Measurements from ENCODE around the gene CHMP4B. TPM values are rescaled to one million over a fixed set of nuclear protein-coding genes. Genes with fewer than 3 reads are reported as not detected.

The CHMP4B gene
- total RNA-seq, 1 donor from 2014 or later = 104 TPM

DNA sequence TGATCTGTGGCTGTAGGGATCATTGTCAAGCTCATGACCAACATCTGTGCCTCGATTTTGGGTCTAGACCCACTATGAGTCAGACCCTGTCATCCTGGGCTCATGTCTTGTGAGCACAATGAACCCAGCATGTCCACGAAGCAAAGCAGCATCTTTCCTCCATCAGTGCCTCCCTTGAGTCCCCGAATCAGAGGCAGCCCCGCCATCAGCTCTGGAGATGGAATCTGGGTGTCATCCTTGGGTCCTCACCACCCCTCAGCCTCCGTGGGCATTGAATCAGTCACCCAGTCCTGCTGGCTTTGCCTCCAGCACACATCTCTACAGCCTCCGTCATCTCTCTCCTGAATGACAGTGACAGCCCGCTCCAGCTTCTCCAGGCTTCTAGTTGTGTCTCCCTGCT is 56.9 kb downstream of the CHMP4B start:
- H3K27ac ChIP-seq (replicated peaks) = no peak overlapping the region
- no peak for DNase-seq
- TF ChIP-seq, protein P1, sequence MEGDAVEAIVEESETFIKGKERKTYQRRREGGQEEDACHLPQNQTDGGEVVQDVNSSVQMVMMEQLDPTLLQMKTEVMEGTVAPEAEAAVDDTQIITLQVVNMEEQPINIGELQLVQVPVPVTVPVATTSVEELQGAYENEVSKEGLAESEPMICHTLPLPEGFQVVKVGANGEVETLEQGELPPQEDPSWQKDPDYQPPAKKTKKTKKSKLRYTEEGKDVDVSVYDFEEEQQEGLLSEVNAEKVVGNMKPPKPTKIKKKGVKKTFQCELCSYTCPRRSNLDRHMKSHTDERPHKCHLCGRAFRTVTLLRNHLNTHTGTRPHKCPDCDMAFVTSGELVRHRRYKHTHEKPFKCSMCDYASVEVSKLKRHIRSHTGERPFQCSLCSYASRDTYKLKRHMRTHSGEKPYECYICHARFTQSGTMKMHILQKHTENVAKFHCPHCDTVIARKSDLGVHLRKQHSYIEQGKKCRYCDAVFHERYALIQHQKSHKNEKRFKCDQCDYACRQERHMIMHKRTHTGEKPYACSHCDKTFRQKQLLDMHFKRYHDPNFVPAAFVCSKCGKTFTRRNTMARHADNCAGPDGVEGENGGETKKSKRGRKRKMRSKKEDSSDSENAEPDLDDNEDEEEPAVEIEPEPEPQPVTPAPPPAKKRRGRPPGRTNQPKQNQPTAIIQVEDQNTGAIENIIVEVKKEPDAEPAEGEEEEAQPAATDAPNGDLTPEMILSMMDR (IDR thresholded peaks at IDR 0.05; ENCODE audit: borderline replicate concordance) = no peak
- H3K4me3 ChIP-seq = no peak overlapping the region
- no peaks in the 10 kb centered on the region for H3K27me3 ChIP-seq (ENCODE audit: low read depth)
- H3K9me3 ChIP-seq (replicated peaks) = no peaks in the 10 kb centered on the region
- intact Hi-C loops (cut with micrococcal nuclease) = no loop called here
- H3K4me1 ChIP-seq = peaks cover 1% of the 10 kb centered on the region
- no peaks in the 10 kb centered on the region for H3K36me3 ChIP-seq

DNA sequence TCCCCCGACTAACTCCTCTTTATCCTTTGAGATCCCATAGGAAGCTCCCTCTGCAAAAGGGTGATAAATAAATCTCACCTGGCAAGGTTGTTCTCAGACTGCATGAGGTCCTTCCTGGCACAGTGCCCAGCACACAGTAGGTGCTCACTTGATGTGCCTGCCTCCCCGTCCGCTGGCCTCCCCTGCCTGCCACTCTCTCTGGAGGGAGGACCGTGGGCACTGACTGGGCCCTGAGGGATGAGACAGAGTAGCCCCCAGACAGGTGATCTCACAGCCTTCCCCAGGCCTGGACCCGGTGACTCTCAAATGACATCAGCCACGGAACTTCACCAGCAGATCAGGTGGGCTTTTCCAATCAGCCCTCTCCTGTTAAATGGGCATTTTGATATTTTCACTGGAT is 57.4 kb downstream of the CHMP4B start:
- Histone ChIP-seq H3K27me3 (ENCODE audit: low read depth) (no peaks in the 10 kb centered on the region), H3K27ac (replicated peaks) (no peak overlapping the region), H3K36me3 (no peaks in the 10 kb centered on the region), H3K4me1 (no peaks in the 10 kb centered on the region), H3K4me3 (no peak overlapping the region), H3K9me3 (replicated peaks) (no peaks in the 10 kb centered on the region)
- DNase-seq = no peak
- intact Hi-C loops (cut with micrococcal nuclease) = no loop called here
- TF ChIP-seq, protein P1 (IDR thresholded peaks at IDR 0.05; ENCODE audit: borderline replicate concordance) = no peak

DNA sequence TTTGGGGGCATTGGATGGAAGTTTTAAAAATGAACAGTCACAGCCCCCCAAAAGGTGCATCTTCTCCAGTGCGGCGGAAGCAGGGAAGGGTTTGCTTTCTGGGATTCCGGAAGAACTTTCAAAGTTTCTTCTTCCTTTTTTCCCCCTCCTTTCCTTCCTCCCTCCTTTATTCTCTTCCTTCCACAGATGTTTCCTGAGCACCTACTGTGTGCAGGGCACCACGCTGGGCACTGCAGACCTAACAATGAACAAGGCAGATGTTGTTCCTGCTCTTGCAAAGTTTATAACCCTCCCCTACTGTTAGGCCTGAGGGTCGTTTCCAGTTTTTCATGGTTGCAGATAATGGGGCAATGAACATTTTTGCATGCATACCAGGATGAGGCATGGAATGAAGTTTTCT is 58.1 kb downstream of the CHMP4B start:
- Histone ChIP-seq H3K9me3 (replicated peaks) (no peaks in the 10 kb centered on the region), H3K36me3 (no peaks in the 10 kb centered on the region), H3K4me1 (no peaks in the 10 kb centered on the region), H3K27ac (replicated peaks) (no peak overlapping the region), H3K27me3 (ENCODE audit: low read depth) (no peaks in the 10 kb centered on the region), H3K4me3 (no peak overlapping the region)
- TF ChIP-seq, protein P1 (IDR thresholded peaks at IDR 0.05; ENCODE audit: borderline replicate concordance) = no peak
- no peak for DNase-seq
- intact Hi-C loops (cut with micrococcal nuclease) = no loop called here

DNA sequence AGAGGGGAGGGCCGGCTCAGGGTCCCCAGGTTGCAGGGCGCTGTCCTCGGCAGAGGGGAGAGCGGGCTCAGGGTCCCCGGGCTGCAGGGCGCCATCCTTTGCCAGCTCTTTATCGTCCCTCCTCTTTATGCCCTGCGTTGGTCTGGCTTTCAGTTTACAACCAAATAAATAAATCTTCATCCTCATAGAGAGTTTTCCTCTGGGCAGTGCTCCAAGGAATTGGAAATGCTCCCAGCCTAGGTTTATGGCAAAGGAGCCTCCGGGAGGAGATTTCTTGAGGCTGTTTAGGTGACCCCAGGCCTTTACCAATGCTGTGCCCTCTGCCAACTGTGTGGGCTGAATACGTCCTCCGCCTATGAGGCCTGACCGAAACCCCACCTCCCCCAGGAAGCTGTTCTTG is 60.2 kb downstream of the CHMP4B start:
- no peak overlapping the region for H3K4me3 ChIP-seq
- intact Hi-C loops (cut with micrococcal nuclease) = no loop called here
- H3K4me1 ChIP-seq = no peaks in the 10 kb centered on the region
- TF ChIP-seq, protein P1 (IDR thresholded peaks at IDR 0.05; ENCODE audit: borderline replicate concordance) = no peak
- H3K9me3 ChIP-seq (replicated peaks) = no peaks in the 10 kb centered on the region
- H3K27me3 ChIP-seq (ENCODE audit: low read depth) = no peaks in the 10 kb centered on the region
- no peak for DNase-seq
- no peaks in the 10 kb centered on the region for H3K36me3 ChIP-seq
- no peak overlapping the region for H3K27ac ChIP-seq (replicated peaks)

DNA sequence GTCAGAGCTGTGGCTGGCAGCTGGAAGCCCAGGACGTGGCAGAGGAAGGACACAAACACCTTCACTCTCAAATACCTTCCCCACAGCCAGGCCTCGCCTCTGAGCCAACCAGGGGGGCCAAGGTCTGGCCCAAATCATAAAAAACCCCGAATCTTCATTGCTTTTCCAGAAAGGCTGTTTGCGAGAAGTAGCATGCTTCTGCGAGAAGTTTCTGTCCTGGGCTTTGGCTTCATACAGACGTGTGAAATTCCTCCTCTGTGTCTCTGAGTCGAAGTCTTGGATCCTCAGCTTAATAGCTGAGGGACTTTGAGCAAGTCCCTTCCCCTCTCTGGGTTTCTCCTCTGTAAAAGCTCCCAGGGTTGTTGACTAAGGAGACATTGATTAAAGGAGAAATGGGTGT is 63.0 kb downstream of the CHMP4B start:
- Histone ChIP-seq H3K4me1 (no peaks in the 10 kb centered on the region), H3K27ac (replicated peaks) (no peak overlapping the region), H3K27me3 (ENCODE audit: low read depth) (no peaks in the 10 kb centered on the region), H3K9me3 (replicated peaks) (peaks cover 11% of the 10 kb centered on the region), H3K4me3 (no peak overlapping the region), H3K36me3 (no peaks in the 10 kb centered on the region)
- intact Hi-C loops (cut with micrococcal nuclease) = no loop called here
- DNase-seq = no peak
- TF ChIP-seq, protein P1 (IDR thresholded peaks at IDR 0.05; ENCODE audit: borderline replicate concordance) = no peak

DNA sequence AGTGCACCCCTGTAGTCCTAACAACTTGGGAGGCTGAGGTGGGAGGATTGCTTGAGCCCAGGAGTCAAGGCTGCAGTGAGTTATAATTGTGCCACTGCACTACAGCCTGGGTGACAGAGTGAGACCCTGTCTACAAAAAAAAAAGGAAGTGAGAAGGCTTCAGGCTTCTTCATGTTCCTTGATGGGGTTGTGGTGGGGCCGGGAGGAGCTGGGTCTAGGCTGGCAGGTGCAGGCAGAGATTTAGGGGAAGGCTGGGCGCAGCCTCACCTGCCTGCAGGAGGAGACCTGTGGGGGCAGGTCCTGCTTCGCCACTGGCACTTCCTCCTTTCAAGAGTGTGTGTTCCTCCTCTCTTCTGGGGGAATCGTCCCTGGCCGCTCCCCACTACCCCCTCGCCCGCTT is 63.9 kb downstream of the CHMP4B start:
- no peak for DNase-seq
- intact Hi-C loops (cut with micrococcal nuclease) = no loop called here
- H3K27ac ChIP-seq (replicated peaks) = no peak overlapping the region
- TF ChIP-seq, protein P1 (IDR thresholded peaks at IDR 0.05; ENCODE audit: borderline replicate concordance) = no peak
- H3K9me3 ChIP-seq (replicated peaks) = peaks cover 20% of the 10 kb centered on the region
- H3K4me3 ChIP-seq = no peak overlapping the region
- no peaks in the 10 kb centered on the region for H3K27me3 ChIP-seq (ENCODE audit: low read depth)
- no peaks in the 10 kb centered on the region for H3K4me1 ChIP-seq
- no peaks in the 10 kb centered on the region for H3K36me3 ChIP-seq
